HG03064 (cell line): ENCODE data around the gene PEDS1.
"Not testable (repeated sequence)": the region's sequence is repeated elsewhere in the genome, so short reads cannot be mapped to it uniquely, and the experiment has no call there.

ENCODE experiments used
- ATAC-seq: cut with Tn5 transposase; IDR thresholded peaks from one replicate; pipeline ENCODE4 v1.9.1; 2021; ENCODE audit warnings: low read depth; ENCODE audit not compliant: unreplicated experiment

The PEDS1 gene

DNA sequence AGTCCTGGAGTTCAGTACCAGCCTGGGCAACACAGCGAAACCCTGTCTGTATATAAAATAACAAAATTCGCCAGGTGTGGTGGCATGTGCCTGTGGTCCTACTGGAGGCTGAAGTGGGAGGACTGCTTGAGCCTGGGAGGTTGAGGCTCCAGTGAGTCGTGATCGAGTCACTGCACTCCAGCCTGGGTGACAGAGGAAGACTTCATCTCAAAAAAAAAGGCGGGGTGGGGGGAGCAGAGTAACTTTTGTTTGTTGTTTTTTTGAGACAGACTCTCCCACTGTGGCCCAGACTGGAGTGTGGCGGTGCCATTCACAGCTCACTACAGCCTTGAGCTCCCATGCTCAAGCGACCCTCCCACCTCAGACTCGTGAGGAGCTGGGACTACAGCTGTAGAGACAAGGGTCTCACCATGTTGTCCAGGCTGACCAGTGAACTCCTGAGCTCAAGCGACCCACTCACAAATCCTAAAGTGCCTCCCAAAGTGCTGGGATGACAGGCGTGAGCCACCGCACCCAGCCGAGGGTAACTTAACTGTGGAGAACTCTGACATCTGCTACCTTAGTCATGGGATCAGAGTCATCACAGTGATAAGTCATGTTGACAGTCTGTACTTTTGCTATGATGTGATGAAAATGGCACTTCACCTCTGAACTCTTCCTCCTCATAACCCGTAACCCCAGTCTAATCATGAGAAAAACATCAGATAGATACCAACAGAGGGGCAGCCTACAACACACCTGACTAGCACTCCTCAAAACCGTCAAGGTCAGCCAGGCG lies 16.5 kb downstream of the PEDS1 start:
- no peak for ATAC-seq

GRCh38 chr20:50135157-50135556 lies 18.4 kb downstream of the PEDS1 start:
- ATAC-seq: not testable (repeated sequence)

- no peak for ATAC-seq
These were observed 19.9 kb downstream of the PEDS1 start for GRCh38 chr20:50133474-50134217.

DNA sequence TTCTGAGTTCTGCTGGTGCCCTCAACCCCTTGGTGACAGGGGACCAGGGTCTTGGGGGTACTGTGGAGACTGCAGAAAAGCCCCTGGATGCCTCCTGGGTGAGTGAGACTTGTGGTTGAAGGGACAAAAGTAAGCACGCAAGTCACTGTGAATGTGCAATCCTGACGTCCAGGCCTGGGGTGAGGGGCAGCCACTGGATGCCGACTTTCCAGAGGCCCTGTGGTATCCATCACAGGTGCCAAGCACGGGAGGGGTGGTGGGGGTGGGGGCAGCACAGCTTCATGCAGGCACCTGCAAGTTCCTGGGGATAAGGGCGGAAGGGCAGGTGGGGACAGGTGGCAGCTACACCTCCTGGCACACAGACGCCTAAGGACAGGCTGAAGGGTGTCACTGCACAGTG lies 20.5 kb downstream of the PEDS1 start:
- no peak for ATAC-seq

GRCh38 chr20:50130995-50131394 lies 22.5 kb downstream of the PEDS1 start:
- no peak for ATAC-seq

- ATAC-seq: no peak
These were observed 23.2 kb downstream of the PEDS1 start for GRCh38 chr20:50130356-50130723.

- no peak for ATAC-seq
These were observed 23.7 kb downstream of the PEDS1 start for GRCh38 chr20:50129662-50130355.

DNA sequence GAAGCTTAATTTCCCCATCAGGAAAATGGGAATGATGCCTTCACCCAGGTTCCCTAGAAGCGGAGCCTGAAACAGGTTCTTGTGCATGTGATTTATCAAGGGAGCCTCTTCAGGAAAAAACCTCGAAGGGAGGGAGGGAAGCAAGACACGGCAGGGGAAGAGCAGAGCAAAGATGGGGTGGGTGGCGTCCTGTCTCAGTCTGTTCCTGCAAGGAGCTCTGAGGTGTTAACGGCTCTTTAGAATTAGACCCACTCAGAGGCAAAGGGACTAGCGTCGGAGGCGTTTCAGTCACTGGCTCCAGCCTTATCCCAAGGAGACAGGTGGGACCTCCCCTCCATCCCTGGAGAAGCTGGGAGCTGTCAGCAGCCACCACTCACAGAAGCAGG lies 25.0 kb downstream of the PEDS1 start:
- ATAC-seq: no peak

DNA sequence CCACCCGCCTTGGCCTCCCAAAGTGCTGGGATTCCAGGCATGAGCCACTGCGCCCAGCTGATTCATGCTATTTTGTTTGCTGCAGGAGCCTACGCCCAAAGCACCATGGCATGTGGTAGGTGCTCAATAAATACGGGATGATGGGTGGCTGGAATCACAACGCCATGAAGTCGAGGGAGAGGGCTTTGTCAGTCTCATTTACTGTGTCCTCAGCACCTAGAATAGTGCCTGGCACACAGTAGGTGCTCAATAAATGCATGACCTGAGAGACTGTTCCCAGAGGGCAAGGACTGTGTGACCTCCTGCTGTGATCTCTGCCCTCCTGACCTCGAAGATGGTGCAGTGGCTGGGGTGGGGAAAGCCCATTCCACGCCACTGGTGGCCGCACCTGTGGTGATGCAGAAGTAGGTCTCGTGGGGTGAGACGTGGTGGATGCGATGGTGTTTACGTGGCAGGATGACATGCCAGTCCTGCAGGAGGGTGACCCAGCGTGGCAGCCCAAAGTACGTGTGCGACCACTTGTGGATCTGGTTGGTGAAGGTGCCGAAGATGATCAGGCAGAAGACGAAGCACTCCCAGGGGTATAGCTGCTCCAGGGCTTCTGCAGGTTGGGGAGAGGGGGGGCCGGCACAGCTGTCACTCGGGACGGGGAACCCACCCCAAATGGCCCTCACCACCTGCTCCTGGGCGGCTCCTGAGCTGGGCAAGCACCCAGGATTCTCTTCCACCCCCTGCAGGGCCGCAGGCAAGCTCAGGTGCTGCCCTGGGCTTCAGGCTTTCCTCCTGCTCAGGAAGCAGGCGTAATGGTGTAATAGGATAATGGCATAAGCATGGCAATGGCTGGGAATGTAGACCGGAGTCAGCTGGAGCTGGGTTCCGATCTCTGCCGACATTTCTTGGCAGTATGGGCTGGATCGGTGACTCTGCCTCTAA lies 25.7 kb downstream of the PEDS1 start:
- ATAC-seq: no peak

GRCh38 chr20:50126662-50127061 lies 26.9 kb downstream of the PEDS1 start:
- ATAC-seq: no peak

DNA sequence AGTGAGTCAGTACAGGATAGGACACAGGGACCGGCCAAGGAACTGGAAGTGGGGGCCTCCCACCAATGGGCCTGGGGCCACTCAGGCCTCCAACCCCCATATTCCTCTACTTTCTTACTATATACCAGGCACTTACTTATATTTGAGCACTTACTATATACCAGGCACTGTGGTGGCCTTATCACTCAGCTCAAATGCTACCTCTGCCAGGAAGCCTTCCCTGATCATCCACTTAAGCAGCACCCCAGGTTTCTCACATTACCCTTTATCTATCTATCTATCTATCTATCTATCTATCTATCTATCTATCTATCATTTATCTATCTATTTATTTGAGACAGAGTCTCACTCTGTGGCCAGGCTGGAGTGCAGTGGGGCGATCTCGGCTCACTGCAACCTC lies 28.2 kb downstream of the PEDS1 start:
- ATAC-seq: no peak

DNA sequence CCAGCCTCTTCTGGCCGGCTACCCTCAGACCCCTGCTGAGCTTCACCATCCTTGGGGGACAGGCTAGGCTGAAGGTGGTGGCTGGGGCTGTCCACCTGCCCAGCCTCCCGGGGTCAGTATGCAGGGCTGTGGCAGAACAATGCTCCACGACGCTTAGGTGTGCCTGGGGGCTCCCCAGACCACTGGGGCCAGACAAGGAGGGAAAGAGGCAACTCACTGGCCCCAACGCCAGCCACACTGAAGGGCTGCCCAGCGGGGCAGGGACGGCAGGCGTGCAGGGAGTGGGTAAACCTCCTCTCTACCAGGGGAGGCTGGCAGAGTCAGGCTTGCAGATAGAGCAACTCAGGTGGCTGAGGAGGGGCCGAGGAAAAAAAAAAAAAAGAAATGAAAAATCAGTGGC lies 29.0 kb downstream of the PEDS1 start:
- no peak for ATAC-seq

DNA sequence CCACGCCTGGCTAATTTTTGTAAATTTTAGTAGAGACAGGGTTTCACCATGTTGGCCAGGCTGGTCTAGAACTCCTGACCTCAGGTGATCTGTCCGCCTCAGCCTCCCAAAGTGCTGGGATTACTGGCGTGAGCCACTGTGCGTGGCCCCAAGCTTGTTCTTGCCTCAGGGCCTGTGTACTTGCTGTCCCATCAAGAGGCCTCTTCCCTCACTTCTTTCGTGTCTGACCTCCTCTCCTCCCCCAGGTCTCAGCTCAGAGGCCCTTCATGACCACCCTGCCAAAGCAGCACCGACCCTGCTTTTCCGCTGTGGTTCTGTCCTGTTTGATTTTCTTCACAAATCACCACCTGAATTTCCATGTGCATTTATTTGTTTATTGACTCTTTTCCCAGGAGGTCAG lies 30.1 kb downstream of the PEDS1 start:
- no peak for ATAC-seq

DNA sequence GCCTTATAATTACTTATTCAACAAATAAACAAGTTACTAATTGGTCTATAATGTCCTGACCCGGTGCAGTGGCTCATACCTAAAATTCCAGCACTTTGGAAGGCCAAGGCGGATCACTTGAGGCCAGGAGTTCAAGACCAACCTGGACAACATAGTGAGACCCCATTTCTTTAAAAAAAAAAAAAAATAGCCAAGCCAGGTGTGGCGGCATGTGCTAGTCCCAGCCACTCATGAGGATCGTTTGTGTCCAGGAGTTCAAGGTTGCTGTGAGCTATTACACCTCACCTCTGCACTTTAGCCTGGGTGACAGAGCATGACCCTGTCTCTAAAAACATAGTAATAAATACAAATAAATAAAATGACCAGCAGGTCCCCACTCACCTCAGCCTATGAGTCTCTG lies 30.8 kb downstream of the PEDS1 start:
- no peak for ATAC-seq

GRCh38 chr20:50121858-50122271 lies 31.7 kb downstream of the PEDS1 start:
- no peak for ATAC-seq

- ATAC-seq: no peak
These were observed 32.4 kb downstream of the PEDS1 start for GRCh38 chr20:50120935-50121693.

DNA sequence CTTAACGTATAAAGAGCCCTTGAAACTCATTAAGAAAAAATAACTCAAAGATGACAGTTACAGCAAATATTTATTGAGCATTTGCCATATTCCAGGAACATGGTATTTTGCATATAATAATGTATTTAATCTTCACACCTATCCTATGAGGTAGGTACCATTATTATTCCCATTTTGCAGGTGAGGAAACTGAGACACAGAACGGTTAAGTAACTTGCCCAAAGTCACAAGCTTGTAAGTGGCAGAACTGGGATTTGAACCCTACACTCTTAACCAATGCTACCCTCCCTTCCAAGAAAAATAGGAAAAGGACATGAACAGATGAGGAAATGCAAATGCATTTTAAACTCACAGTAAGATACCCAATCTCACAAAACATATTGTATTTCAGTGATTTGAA lies 35.3 kb downstream of the PEDS1 start:
- no peak for ATAC-seq

- ATAC-seq: no peak
These were observed 37.0 kb downstream of the PEDS1 start for GRCh38 chr20:50116368-50116999.

GRCh38 chr20:50115591-50116367 lies 37.7 kb downstream of the PEDS1 start:
- ATAC-seq: peak; percentile 60
